ENCODE results near the gene CLSTN2. TPM values are rescaled to one million over a fixed set of nuclear protein-coding genes. Genes with fewer than 3 reads are reported as not detected.

Gene CLSTN2
- total and polyA plus RNA-seq, 2 of the 8 experiments (the other 6 are each of a cell fraction or from before 2014, with no cell fraction given) = 0.39 to 0.52 TPM

DNA sequence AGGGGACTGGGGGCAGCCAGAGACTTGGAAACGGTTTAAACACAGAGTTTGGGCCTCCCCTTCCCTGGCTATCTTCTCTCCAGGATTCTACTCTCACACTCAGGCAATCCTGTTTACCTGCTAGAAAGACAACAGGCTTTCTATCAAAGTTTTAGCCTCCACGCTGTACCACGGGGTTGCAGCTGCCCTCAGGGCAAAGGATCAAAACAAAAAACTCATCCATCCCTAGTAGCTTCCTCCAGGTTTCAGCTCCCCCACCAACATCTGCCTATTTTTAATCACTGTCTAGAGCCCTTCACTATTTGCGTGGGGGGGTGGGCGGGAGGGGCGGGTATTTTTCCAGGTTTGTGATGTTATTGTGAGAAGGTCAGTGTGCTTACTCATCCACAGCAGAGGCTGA, 456.1 kb downstream of the CLSTN2 start:
- Histone ChIP-seq H2AFZ (ENCODE audit: low read length) (peak overlapping the region; percentile 97), H4K8ac (ENCODE audit: extremely low read depth, insufficient read depth, low read length) (no peak overlapping the region), H3K27me3 (replicated peaks in 1 of 4; ENCODE audit: control insufficient read depth in 3 of 4, extremely low read depth in 1 of 4, insufficient read depth in 3 of 4, low read length in 3 of 4) (no peaks in the 10 kb centered on the region), H4K20me1 (replicated peaks in 1 of 2; ENCODE audit: control insufficient read depth in 1 of 2, insufficient read depth in 2 of 2, low read length in 2 of 2) (no peaks in the 10 kb centered on the region), H3K4me3 (ENCODE audit: extremely low read depth in 1 of 4, insufficient read depth in 2 of 4, low read depth in 3 of 4, low read length in 4 of 4) (no peak overlapping the region), H2BK15ac (ENCODE audit: low read length) (no peak overlapping the region), H3K14ac (ENCODE audit: insufficient read length) (no peak overlapping the region), H3K36me3 (ENCODE audit: control insufficient read depth in 2 of 4, insufficient read depth in 4 of 4, low read length in 3 of 4) (no peaks in the 10 kb centered on the region), H2BK12ac (ENCODE audit: low read depth, low read length) (no peak overlapping the region), H2BK20ac (ENCODE audit: low read length) (no peak overlapping the region), H3K56ac (replicated peaks; ENCODE audit: insufficient read length, low read depth, low read length) (no peak overlapping the region), H3K27ac (ENCODE audit: low read depth, low read length) (no peak overlapping the region), H2BK120ac (replicated peaks; ENCODE audit: low read depth, low read length) (no peak overlapping the region), H2AK5ac (ENCODE audit: low read depth, low read length) (no peak overlapping the region), H3K79me1 (ENCODE audit: low read depth, low read length) (no peaks in the 10 kb centered on the region), H3K23ac (ENCODE audit: insufficient read length) (no peak overlapping the region), H3K9ac (replicated peaks in 1 of 4; ENCODE audit: extremely low read depth in 1 of 4, low read depth in 3 of 4, low read length in 3 of 4) (no peak overlapping the region), H3K4me1 (replicated peaks in 1 of 4; ENCODE audit: control insufficient read depth in 3 of 4, insufficient read depth in 4 of 4, low read length in 3 of 4) (no peaks in the 10 kb centered on the region), H3K4me2 (ENCODE audit: insufficient read depth in 1 of 2, low read depth in 2 of 2, low read length in 2 of 2) (no peak overlapping the region), H2BK5ac (ENCODE audit: low read depth, low read length) (no peak overlapping the region), H3K79me2 (ENCODE audit: control insufficient read depth in 1 of 2, insufficient read depth in 2 of 2, low read length in 2 of 2) (no peaks in the 10 kb centered on the region), H3K9me3 (ENCODE audit: insufficient read depth in 2 of 2, low read depth in 1 of 2, low read length in 1 of 2) (no peaks in the 10 kb centered on the region), H3K23me2 (ENCODE audit: low read depth, low read length) (no peaks in the 10 kb centered on the region), H4K5ac (ENCODE audit: insufficient read length, low read depth, low read length) (no peak overlapping the region), H3K4ac (replicated peaks; ENCODE audit: insufficient read length, low read depth, low read length) (no peak overlapping the region), H4K91ac (replicated peaks; ENCODE audit: insufficient read length, low read length) (no peak overlapping the region), H3K18ac (ENCODE audit: extremely low read depth, low read length) (no peak overlapping the region)
- DNase-seq (ENCODE audit: low read depth in 1 of 2, low spot score in 2 of 2) (no peak), FAIRE-seq (no peak)
- ChIA-PET CTCF (ENCODE audit: partially characterized antibody) (interaction anchor here (0.5 kb wide), 1 partner anchor 111 kb away, joined by 3 read pairs; no protein-coding TSS in a partner anchor), POLR2A (ENCODE audit: partially characterized antibody) (no interaction called here)
- 69% methylated on average over 6 of the region's 6 CpGs; no CpG with 5 or more reads in 1 of the 2 experiments for WGBS, 2 experiments (ENCODE audit: extremely low coverage in 1 of 2, insufficient coverage in 1 of 2, insufficient read length in 1 of 2, insufficient replicate concordance in 2 of 2, low coverage in 1 of 2, low lambda C conversion rate in 2 of 2, missing lambda C conversion rate in 1 of 2)
- no peak for TF ChIP-seq BRCA1 (IDR thresholded peaks at IDR 0.05; ENCODE audit: low read depth, low read length)
- TF ChIP-seq, protein P1, sequence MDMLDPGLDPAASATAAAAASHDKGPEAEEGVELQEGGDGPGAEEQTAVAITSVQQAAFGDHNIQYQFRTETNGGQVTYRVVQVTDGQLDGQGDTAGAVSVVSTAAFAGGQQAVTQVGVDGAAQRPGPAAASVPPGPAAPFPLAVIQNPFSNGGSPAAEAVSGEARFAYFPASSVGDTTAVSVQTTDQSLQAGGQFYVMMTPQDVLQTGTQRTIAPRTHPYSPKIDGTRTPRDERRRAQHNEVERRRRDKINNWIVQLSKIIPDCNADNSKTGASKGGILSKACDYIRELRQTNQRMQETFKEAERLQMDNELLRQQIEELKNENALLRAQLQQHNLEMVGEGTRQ (IDR thresholded peaks at IDR 0.05; ENCODE audit: low read length) = no peak
- TF ChIP-seq KDM4A (IDR thresholded peaks at IDR 0.05; ENCODE audit: low read depth, low read length, severe bottlenecking) = no peak
- no peak for TF ChIP-seq SP4 (IDR thresholded peaks at IDR 0.05; ENCODE audit: low read length)
- TF ChIP-seq CBX5 (IDR thresholded peaks at IDR 0.05; ENCODE audit: low read depth, low read length) = no peak
- TF ChIP-seq HDAC6 (IDR thresholded peaks at IDR 0.05; ENCODE audit: low read depth, low read length) = no peak
- TF ChIP-seq SP1 (IDR thresholded peaks at IDR 0.05; ENCODE audit: low read depth, low read length) = no peak
- TF ChIP-seq JUN (IDR thresholded peaks at IDR 0.05; ENCODE audit: low read depth, low read length) = no peak
- no peak for TF ChIP-seq PHF8 (conservative IDR thresholded peaks at IDR 0.05; ENCODE audit: low read depth, low read length)
- no peak for TF ChIP-seq CREB1 (IDR thresholded peaks at IDR 0.05)

All from H1 (cell line).